Ovary (tissue), 9 donors: ENCODE data around the gene SS18L1. TPM values are rescaled to one million over a fixed set of nuclear protein-coding genes. Genes with fewer than 3 reads are reported as not detected.

ENCODE experiments used
- DNase-seq, 5 donors: peaks; one replicate each; pipeline ENCODE4 v3.0.0-alpha.2; 2019 to 2020
- H3K27ac ChIP-seq, 2 donors: fragments of 200-600 bp; one replicate each; pipeline versions ENCODE4 v1.5.1 to v1.8.0; 2019 to 2022
- H3K27me3 ChIP-seq: fragments of 200-600 bp; one replicate; pipeline ENCODE4 v1.8.0; 2022
- H3K36me3 ChIP-seq: fragments of 200-600 bp; sonication (generic); one replicate; pipeline ENCODE4 v1.5.1; 2019
- H3K4me1 ChIP-seq: one replicate; pipeline ENCODE4 v1.8.1; 2013; ENCODE audit warnings: mild to moderate bottlenecking, moderate library complexity; ENCODE audit not compliant: insufficient read depth
- H3K4me3 ChIP-seq: fragments of 200-600 bp; sonication (generic); one replicate; pipeline ENCODE4 v1.5.1; 2017
- H3K9me3 ChIP-seq, 2 donors: fragments of 200-600 bp in 1 of 2; sonication (generic) in 1 of 2; one replicate each; pipeline versions ENCODE4 v1.5.1 to v1.8.1; 2013 to 2019; ENCODE audit warnings: mild to moderate bottlenecking in 1 of 2, moderate library complexity in 1 of 2
- EP300 ChIP-seq: sonication (generic); formaldehyde crosslinking; IDR thresholded peaks from one replicate; pipeline ENCODE4 v1.6.1; 2017; ENCODE audit warnings: antibody characterized with exemption
- POLR2A ChIP-seq: fragments of 450-650 bp; IDR thresholded peaks from one replicate; pipeline ENCODE4 v1.6.1; 2017; ENCODE audit warnings: antibody characterized with exemption, mild to moderate bottlenecking, moderate library complexity
- WGBS, 3 donors: extraction: QIAGEN DNeasy Blood & Tissue Kit in 1 of 3; methylation state at CpG; one replicate each; pipeline versions ENCODE4 v1.1.5 to v1.1.7; 2013 to 2017; 5-methylcytosine and 5-hydroxymethylcytosine counted together
- intact Hi-C, 4 donors: fragments of 100-400 bp; cut with DNase I; formaldehyde crosslinking; loops; one replicate each; pipeline versions ENCODE4 v1.11.0 to v1.15.1; 2022 to 2023
- polyA plus RNA-seq, 2 donors: library from polyadenylated mRNA; stranded (reverse); fragments of 200-250 nt in 1 of 2; fragments of 350-450 nt in 1 of 2; fragmentation: Illumina TruSeq in 1 of 2; extraction: RNeasy Lipid Tissue Mini Kit (QIAGEN cat#74804) in 1 of 2; gene quantifications; one replicate each; pipeline ENCODE4 v1.2.3, GENCODE V29; 2013 to 2014
- total RNA-seq, 7 donors: library from RNA; depleted of rRNA in 2 of 7; stranded (reverse); fragments of >200 nt in 2 of 7; fragmentation: NEBNext Ultra II Directional in 3 of 7; extraction: Animal tissue kit (Norgen Biotek cat#: 25700) in 3 of 7; gene quantifications; one replicate each; pipeline versions ENCODE4 v1.1.0 to v1.2.4, GENCODE V29; 2016 to 2023
- TF ChIP-seq, protein P1 (sequence below), 3 donors: fragments of 450-650 bp in 2 of 3; fragments of 200-600 bp in 1 of 3; IDR thresholded peaks; one replicate each; pipeline versions ENCODE4 v1.5.1 to v1.8.0; 2016 to 2022; ENCODE audit warnings: antibody characterized with exemption in 3 of 3, mild to moderate bottlenecking in 1 of 3
- donor health status: DM: no; HTN: no; CAD: no; lungs with moderate emphysema.
- donor health status: DM: no; HTN: no; CAD: no.
- donor health status: Bipolar disorder and iron deficiency.
- donor health status: DM: yes; HTN: yes; CAD: no.
- donor health status: DM: no; HTN: no; CAD: no.
- donor health status: DM: yes; HTN: yes; CAD: no.

SS18L1 gene
- total and polyA plus RNA-seq, 9 donors, result 7.7 to 14.3 (median 12.4) TPM

DNA sequence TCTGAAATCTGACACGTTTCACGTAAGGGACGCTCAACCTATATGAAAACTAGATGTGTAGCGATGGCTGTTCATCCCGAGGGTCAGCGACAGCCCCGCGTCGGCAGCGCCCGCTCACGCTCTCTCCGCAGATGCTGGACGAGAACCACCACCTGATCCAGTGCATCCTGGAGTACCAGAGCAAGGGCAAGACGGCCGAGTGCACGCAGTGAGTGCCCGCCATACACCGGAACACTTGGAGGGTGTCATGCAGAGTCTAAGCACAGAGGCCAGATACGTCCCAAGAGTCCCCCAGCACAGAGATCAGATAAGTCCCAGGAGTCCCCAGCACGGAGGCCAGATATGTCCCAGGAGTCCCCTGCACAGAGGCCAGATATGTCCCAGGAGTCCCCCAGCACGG, 15.0 kb downstream of the SS18L1 start:
- TF ChIP-seq EP300 (no peak), POLR2A (no peak)
- TF ChIP-seq, protein P1, sequence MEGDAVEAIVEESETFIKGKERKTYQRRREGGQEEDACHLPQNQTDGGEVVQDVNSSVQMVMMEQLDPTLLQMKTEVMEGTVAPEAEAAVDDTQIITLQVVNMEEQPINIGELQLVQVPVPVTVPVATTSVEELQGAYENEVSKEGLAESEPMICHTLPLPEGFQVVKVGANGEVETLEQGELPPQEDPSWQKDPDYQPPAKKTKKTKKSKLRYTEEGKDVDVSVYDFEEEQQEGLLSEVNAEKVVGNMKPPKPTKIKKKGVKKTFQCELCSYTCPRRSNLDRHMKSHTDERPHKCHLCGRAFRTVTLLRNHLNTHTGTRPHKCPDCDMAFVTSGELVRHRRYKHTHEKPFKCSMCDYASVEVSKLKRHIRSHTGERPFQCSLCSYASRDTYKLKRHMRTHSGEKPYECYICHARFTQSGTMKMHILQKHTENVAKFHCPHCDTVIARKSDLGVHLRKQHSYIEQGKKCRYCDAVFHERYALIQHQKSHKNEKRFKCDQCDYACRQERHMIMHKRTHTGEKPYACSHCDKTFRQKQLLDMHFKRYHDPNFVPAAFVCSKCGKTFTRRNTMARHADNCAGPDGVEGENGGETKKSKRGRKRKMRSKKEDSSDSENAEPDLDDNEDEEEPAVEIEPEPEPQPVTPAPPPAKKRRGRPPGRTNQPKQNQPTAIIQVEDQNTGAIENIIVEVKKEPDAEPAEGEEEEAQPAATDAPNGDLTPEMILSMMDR (IDR thresholded peaks at IDR 0.05), result no peak
- Histone ChIP-seq H3K27ac (no peak overlapping the region), H3K27me3 (no peaks in the 10 kb centered on the region), H3K36me3 (no peaks in the 10 kb centered on the region), H3K4me3 (no peak overlapping the region), H3K4me1 (peaks cover 5% of the 10 kb centered on the region), H3K9me3 (no peaks in the 10 kb centered on the region)
- 93 to 95% (median 93%) methylated on average over 21 to 22 of the region's 22 CpGs for WGBS, 3 donors
- no peak for DNase-seq
- intact Hi-C loops, result loop anchor here in 1 of 4 donors (5.0 kb wide), 1 partner anchor 146 kb away; no protein-coding TSS in a partner anchor

DNA sequence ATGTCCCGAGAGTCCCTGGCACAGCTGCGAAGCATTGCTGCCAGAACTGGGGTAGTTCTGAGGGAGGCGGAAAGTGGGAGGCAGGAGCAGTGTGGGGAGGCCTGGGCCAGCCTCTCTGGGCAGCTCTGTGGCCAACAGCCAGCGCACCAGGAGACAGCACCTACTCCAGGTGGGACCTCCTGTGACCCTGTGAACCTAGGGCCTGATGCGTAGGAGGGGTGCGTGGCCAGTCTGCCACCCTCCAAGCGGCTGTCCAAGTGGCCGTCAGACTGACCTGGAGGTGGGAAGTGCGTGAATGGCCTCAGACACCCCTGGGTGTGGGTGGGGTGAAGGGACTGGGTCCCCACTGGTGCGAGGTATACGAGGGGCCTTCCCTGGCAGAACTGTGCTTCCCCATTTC, 15.5 kb downstream of the SS18L1 start:
- no peak for DNase-seq
- intact Hi-C loops, result loop anchor here in 1 of 4 donors (5.0 kb wide), 1 partner anchor 147 kb away; no protein-coding TSS in a partner anchor
- Histone ChIP-seq H3K27me3 (no peaks in the 10 kb centered on the region), H3K4me1 (peaks cover 5% of the 10 kb centered on the region), H3K9me3 (no peaks in the 10 kb centered on the region), H3K27ac (no peak overlapping the region), H3K36me3 (no peaks in the 10 kb centered on the region), H3K4me3 (no peak overlapping the region)
- WGBS, 3 donors, result 87 to 89% (median 88%) methylated on average over 11 of the region's 11 CpGs
- TF ChIP-seq EP300 (no peak), POLR2A (no peak)
- TF ChIP-seq, protein P1 (IDR thresholded peaks at IDR 0.05), result no peak

DNA sequence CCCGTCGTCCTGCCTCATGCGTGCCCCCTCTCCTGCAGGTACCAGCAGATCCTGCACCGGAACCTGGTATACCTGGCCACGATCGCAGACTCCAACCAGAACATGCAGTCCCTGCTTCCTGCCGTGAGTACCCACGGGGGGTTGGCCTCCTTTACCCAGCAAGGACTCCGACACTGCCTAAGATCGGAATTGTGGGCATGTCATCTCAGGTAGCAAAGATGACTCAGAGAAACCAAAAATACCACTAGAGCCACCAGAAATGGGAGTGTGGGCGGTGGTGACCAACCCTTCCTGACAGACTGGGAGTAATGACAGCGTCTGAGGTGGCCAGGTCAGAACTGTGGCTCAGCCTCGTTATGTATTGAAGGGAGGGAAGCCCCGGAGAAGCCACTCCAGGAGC, 16.3 kb downstream of the SS18L1 start:
- no peak overlapping the region for H3K27ac ChIP-seq
- TF ChIP-seq, protein P1 (IDR thresholded peaks at IDR 0.05), result no peak
- TF ChIP-seq POLR2A (no peak), EP300 (no peak)
- no peak overlapping the region for H3K4me3 ChIP-seq
- intact Hi-C loops, result loop anchor here in 1 of 4 donors (5.0 kb wide), 1 partner anchor 148 kb away; no protein-coding TSS in a partner anchor
- 84 to 89% (median 85%) methylated on average over 14 of the region's 14 CpGs for WGBS, 3 donors
- H3K36me3 ChIP-seq, result no peaks in the 10 kb centered on the region
- no peaks in the 10 kb centered on the region for H3K27me3 ChIP-seq
- DNase-seq, result no peak
- no peaks in the 10 kb centered on the region for H3K9me3 ChIP-seq
- H3K4me1 ChIP-seq, result peaks cover 5% of the 10 kb centered on the region

DNA sequence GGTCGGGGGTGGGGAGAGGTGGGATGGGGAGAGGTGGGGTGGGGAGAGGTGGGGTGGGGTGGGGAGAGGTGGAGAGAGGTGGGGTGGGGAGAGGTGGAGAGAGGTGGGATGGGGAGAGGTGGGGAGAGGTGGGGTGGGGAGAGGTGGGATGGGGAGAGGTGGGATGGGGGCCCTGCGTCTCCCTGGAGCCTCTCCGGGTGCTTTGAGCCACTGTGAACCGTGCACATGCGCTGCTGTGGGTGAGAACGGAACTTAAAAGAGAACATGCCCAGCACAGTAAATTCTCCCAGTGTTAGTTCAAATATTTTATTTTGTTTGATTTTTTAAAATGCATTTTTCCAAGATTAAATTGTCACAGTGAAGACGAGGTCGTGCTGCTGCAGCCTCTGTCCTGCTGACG, 16.7 kb downstream of the SS18L1 start:
- no peak for DNase-seq
- TF ChIP-seq EP300, result no peak
- no peak for TF ChIP-seq POLR2A
- TF ChIP-seq, protein P1 (IDR thresholded peaks at IDR 0.05), result no peak
- H3K27ac ChIP-seq, result no peak overlapping the region
- no peaks in the 10 kb centered on the region for H3K36me3 ChIP-seq
- WGBS, 3 donors, result 89 to 91% (median 90%) methylated on average over 9 of the region's 9 CpGs
- H3K4me1 ChIP-seq, result peaks cover 5% of the 10 kb centered on the region
- no peaks in the 10 kb centered on the region for H3K9me3 ChIP-seq
- intact Hi-C loops, result no loop called here
- no peak overlapping the region for H3K4me3 ChIP-seq
- H3K27me3 ChIP-seq, result no peaks in the 10 kb centered on the region
